Esophagus muscularis mucosa (tissue), 4 donors: ENCODE results near the gene ZNF213. TPM values are rescaled to one million over a fixed set of nuclear protein-coding genes. Genes with fewer than 3 reads are reported as not detected.

ENCODE experiments used
- DNase-seq: peaks from one replicate; pipeline ENCODE4 v3.0.0-alpha.2; 2017; ENCODE audit errors: extremely low spot score
- H3K27ac ChIP-seq, 4 donors: fragments of 200-600 bp; sonication (generic); replicated peaks in 1 of 4; 1 replicate in 3 of 4; 2 replicates in 1 of 4; pipeline ENCODE4 v1.5.1; 2016 to 2019; ENCODE audit warnings: mild to moderate bottlenecking in 1 of 4
- H3K27me3 ChIP-seq, 4 donors: fragments of 200-600 bp; sonication (generic); one replicate each; pipeline versions ENCODE4 v1.5.1 to v1.6.0; 2016 to 2019
- H3K36me3 ChIP-seq, 4 donors: fragments of 200-600 bp; sonication (generic); one replicate each; pipeline ENCODE4 v1.5.1; 2016 to 2019
- H3K4me1 ChIP-seq, 4 donors: fragments of 200-600 bp; sonication (generic); one replicate each; pipeline ENCODE4 v1.5.1; 2016 to 2019
- H3K4me3 ChIP-seq, 4 donors: fragments of 200-600 bp; sonication (generic); 1 replicate in 2 of 4; 2 replicates in 2 of 4; pipeline ENCODE4 v1.5.1; 2016 to 2019; ENCODE audit warnings: mild to moderate bottlenecking in 4 of 4, moderate library complexity in 1 of 4
- H3K9me3 ChIP-seq, 4 donors: fragments of 200-600 bp; sonication (generic); 1 replicate in 3 of 4; 2 replicates in 1 of 4; pipeline ENCODE4 v1.5.1; 2016 to 2019
- CTCF ChIP-seq, 3 experiments: fragments of 200-600 bp in 2 of 3; fragments of 450-650 bp in 1 of 3; sonication (generic) in 2 of 3; IDR thresholded peaks; one replicate each; pipeline ENCODE4 v1.5.1; 2017 to 2019; ENCODE audit warnings: antibody characterized with exemption in 3 of 3, mild to moderate bottlenecking in 2 of 3, moderate library complexity in 1 of 3
- EP300 ChIP-seq: sonication (generic); formaldehyde crosslinking; IDR thresholded peaks from one replicate; pipeline ENCODE4 v1.6.1; 2017; ENCODE audit warnings: antibody characterized with exemption
- POLR2A ChIP-seq: fragments of 450-650 bp; IDR thresholded peaks from one replicate; pipeline ENCODE4 v1.6.1; 2017; ENCODE audit warnings: antibody characterized with exemption, moderate library complexity, mild to moderate bottlenecking, low read depth
- POLR2AphosphoS5 ChIP-seq, 2 donors: sonication (generic); formaldehyde crosslinking; IDR thresholded peaks; one replicate each; pipeline ENCODE4 v1.6.1; 2017; ENCODE audit warnings: antibody characterized with exemption in 2 of 2
- WGBS: methylation state at CpG from one replicate; pipeline ENCODE4 v1.1.5; 2018; 5-methylcytosine and 5-hydroxymethylcytosine counted together
- intact Hi-C: fragments of 100-400 bp; cut with DNase I; formaldehyde crosslinking; loops from one replicate; pipeline ENCODE4 v1.15.1; 2023
- total RNA-seq, 4 donors: library from RNA; depleted of rRNA; stranded (reverse); fragments of >200 nt; gene quantifications; one replicate each; pipeline versions ENCODE4 v1.1.0 to v1.2.1, GENCODE V29; 2016

The ZNF213 gene
- total RNA-seq, 4 donors from 2014 or later, result 8.4 to 18.3 (median 13.5) TPM

DNA sequence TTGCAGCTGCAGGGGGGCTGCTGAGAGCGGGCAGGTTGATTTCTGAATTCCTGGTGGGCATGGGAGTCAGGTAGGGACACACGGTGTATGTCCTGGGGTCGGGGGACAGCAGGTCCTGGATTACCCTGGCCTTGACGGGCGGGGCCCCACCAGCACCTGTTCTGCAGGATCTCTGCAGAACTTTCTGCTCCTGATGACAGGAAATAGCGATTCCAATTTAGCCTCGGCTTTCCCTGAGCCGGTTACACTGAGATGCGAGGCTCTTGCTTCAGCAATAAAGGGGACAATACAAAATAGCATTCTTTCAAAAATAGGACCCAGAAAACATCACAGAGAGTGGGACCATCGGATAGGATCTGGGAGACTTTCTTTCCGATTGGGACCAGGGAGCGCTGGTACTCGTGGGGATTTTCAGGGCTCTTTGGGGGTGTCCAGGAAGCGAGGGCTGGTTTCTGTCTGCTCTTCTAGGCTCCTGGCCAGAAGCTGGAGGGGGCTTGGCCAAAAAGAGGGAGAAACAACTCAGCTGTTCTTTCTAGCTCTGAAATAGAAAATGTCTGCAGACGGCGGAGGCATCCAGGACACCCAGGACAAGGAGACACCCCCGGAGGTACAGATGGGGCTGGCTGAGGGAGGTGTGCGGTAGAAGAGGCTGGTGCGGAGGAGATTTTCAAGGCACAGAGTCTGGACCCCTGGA lies 21.8 kb upstream of the ZNF213 start:
- H3K36me3 ChIP-seq, result peaks cover 0 to 37% (median 28%) of the 10 kb centered on the region in 4 donors
- peak overlapping the region; percentile 60 to 76 (median 72) for H3K4me3 ChIP-seq
- no peak for DNase-seq
- H3K4me1 ChIP-seq, result peaks cover 26 to 43% (median 33%) of the 10 kb centered on the region in 4 donors
- H3K27ac ChIP-seq, result peak overlapping the region; percentile 68 to 77 (median 74)
- intact Hi-C loops, result no loop called here
- no peaks in the 10 kb centered on the region for H3K9me3 ChIP-seq
- no peaks in the 10 kb centered on the region for H3K27me3 ChIP-seq
- TF ChIP-seq CTCF (IDR thresholded peaks at IDR 0.05), result no peak
- 8% methylated on average over 18 of the region's 19 CpGs for WGBS

DNA sequence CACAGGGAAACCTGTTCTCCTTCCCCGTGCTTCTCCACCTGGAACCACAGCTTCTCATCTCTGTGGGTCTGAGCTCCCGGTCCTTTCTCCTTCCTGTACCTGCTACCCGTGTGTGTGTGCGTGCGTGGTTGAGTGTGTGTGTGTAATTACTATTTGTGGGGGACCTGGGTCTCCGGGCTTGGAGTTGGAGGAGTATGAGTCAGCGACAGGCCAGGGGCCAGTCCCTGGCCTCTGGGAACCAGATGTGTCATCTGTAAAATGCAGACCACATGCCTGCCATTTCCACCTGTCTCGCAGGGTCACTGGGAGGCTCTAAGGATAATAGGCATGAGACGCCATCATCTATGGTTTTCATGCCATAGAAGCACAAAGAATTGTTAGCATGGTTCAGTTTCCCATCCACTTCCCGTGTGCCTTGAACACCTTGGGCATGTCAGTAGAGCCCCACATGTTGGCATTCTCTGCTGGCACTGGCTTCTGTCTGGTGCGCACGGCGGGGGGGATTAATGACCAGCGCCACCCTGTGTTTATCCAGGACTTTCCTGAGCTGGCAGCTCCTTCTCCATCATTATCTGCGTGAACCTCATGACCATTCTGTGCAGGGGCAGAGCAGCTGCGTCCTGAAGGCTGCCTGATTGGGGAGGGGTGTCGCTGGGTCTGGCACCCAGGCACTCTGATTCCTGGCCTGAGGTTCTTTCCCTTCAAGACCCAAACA lies 20.9 kb upstream of the ZNF213 start:
- WGBS, result 38% methylated on average over 7 of the region's 17 CpGs
- Histone ChIP-seq H3K27ac (peak overlapping the region in 3 of 4 donors; percentile 68 to 77 (median 71)), H3K9me3 (no peaks in the 10 kb centered on the region), H3K36me3 (peaks cover 0 to 46% (median 37%) of the 10 kb centered on the region in 4 donors), H3K4me3 (peak overlapping the region; percentile 60 to 76 (median 72)), H3K4me1 (peaks cover 26 to 43% (median 33%) of the 10 kb centered on the region in 4 donors), H3K27me3 (no peaks in the 10 kb centered on the region)
- TF ChIP-seq POLR2A (no peak), CTCF (IDR thresholded peaks at IDR 0.05) (no peak), EP300 (no peak), POLR2AphosphoS5 (IDR thresholded peaks at IDR 0.05) (no peak)
- intact Hi-C loops, result no loop called here
- no peak for DNase-seq

- H3K36me3 ChIP-seq, result peaks cover 8 to 57% (median 48%) of the 10 kb centered on the region in 4 donors
- 90% methylated on average over 12 of the region's 12 CpGs for WGBS
- H3K4me1 ChIP-seq, result peaks cover 26 to 43% (median 33%) of the 10 kb centered on the region in 4 donors
- no peak overlapping the region for H3K4me3 ChIP-seq
- TF ChIP-seq CTCF (IDR thresholded peaks at IDR 0.05) (no peak), POLR2AphosphoS5 (IDR thresholded peaks at IDR 0.05) (no peak), EP300 (no peak), POLR2A (no peak)
- intact Hi-C loops, result no loop called here
- no peak for DNase-seq
- H3K9me3 ChIP-seq, result no peaks in the 10 kb centered on the region
- H3K27ac ChIP-seq, result no peak overlapping the region
- no peaks in the 10 kb centered on the region for H3K27me3 ChIP-seq
Measured at GRCh38 chr16:3115003-3115402, 19.8 kb upstream of the ZNF213 start.

GRCh38 chr16:3115561-3115960 lies 19.3 kb upstream of the ZNF213 start:
- Histone ChIP-seq H3K36me3 (peaks cover 11 to 62% (median 53%) of the 10 kb centered on the region in 4 donors), H3K27ac (no peak overlapping the region), H3K4me1 (peaks cover 26 to 43% (median 33%) of the 10 kb centered on the region in 4 donors), H3K27me3 (no peaks in the 10 kb centered on the region), H3K9me3 (no peaks in the 10 kb centered on the region), H3K4me3 (no peak overlapping the region)
- TF ChIP-seq POLR2A (no peak), CTCF (IDR thresholded peaks at IDR 0.05) (no peak)
- WGBS, result 68% methylated on average over 5 of the region's 14 CpGs
- DNase-seq, result no peak
- intact Hi-C loops, result no loop called here
